Measurements from ENCODE around the gene BIRC2. TPM values are rescaled to one million over a fixed set of nuclear protein-coding genes. Genes with fewer than 3 reads are reported as not detected.

BIRC2 gene
- total and polyA plus RNA-seq, 4 donors = 16.7 to 99.9 (median 28.9) TPM

DNA sequence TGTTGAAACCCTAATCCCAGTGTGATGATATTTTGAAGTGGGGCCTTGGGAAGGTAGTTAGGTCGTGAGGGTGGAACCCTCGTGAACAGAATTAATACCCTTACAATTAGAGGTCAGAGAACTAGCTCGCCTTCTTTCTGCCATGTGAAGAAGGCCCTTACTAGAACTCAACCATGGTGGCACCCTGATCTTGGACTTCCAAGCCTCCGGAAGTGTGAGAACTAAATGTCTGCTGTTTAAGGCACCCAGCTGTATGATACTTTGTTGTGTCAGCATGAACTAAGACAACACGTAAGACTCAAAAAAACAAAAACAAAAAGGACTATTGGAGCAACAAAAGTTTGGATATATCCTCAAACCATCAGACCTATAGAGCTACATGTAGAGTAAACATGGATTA is 53.6 kb downstream of the BIRC2 start:
- no peak for ATAC-seq (ENCODE audit: insufficient read depth, low FRiP score)
- H3K9me3 ChIP-seq (ENCODE audit: control insufficient read depth in 4 of 4, insufficient read depth in 3 of 4, low read length in 3 of 4) = no peaks in the 10 kb centered on the region
- H3K36me3 ChIP-seq (ENCODE audit: control insufficient read depth in 4 of 4, insufficient read depth in 4 of 4, low read length in 4 of 4) = peaks cover 4 to 33% (median 7%) of the 10 kb centered on the region in 4 donors
- no peak overlapping the region for H3K4me3 ChIP-seq
- H3K4me1 ChIP-seq (ENCODE audit: control insufficient read depth in 5 of 5, insufficient read depth in 5 of 5, low read length in 5 of 5) = peaks cover 0 to 2% (median 0%) of the 10 kb centered on the region in 5 donors
- TF ChIP-seq, protein P1, sequence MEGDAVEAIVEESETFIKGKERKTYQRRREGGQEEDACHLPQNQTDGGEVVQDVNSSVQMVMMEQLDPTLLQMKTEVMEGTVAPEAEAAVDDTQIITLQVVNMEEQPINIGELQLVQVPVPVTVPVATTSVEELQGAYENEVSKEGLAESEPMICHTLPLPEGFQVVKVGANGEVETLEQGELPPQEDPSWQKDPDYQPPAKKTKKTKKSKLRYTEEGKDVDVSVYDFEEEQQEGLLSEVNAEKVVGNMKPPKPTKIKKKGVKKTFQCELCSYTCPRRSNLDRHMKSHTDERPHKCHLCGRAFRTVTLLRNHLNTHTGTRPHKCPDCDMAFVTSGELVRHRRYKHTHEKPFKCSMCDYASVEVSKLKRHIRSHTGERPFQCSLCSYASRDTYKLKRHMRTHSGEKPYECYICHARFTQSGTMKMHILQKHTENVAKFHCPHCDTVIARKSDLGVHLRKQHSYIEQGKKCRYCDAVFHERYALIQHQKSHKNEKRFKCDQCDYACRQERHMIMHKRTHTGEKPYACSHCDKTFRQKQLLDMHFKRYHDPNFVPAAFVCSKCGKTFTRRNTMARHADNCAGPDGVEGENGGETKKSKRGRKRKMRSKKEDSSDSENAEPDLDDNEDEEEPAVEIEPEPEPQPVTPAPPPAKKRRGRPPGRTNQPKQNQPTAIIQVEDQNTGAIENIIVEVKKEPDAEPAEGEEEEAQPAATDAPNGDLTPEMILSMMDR (IDR thresholded peaks at IDR 0.05; ENCODE audit: control extremely low read depth, extremely low read depth) = no peak
- H3K27me3 ChIP-seq (ENCODE audit: control insufficient read depth in 3 of 3, insufficient read depth in 3 of 3, low read length in 2 of 3) = no peaks in the 10 kb centered on the region
- no peak for DNase-seq
- no peak overlapping the region for H3K9ac ChIP-seq (ENCODE audit: insufficient read depth in 1 of 2, low read length in 2 of 2)
- 94 to 96% methylated on average over 5 of the region's 5 CpGs for WGBS, 2 donors
- H3K27ac ChIP-seq (ENCODE audit: low read depth in 1 of 2, low read length in 1 of 2) = no peak overlapping the region

DNA sequence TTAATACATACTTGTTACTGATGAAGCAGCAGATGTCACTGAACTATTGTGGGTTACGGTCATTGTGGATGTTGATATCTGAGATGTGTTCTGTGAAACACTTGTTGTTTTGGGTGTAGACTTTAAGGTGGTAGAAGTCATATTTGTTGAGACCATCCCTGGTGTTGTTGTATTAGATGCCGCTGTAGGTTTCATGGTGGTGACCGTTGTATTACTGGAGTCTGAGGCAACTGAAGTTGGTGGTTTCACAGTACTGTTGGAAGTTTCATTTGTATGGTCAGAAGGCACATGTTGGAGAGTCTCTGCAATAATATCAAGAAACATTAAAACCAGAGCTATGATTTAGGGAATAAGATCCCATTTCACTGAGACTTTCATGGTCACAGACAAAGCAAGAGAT is 54.9 kb downstream of the BIRC2 start:
- TF ChIP-seq, protein P1 (IDR thresholded peaks at IDR 0.05; ENCODE audit: control extremely low read depth, extremely low read depth) = no peak
- Histone ChIP-seq H3K4me3 (no peak overlapping the region), H3K36me3 (ENCODE audit: control insufficient read depth in 4 of 4, insufficient read depth in 4 of 4, low read length in 4 of 4) (peaks cover 4 to 34% (median 8%) of the 10 kb centered on the region in 4 donors), H3K9me3 (ENCODE audit: control insufficient read depth in 4 of 4, insufficient read depth in 3 of 4, low read length in 3 of 4) (no peaks in the 10 kb centered on the region), H3K9ac (ENCODE audit: insufficient read depth in 1 of 2, low read length in 2 of 2) (no peak overlapping the region), H3K27me3 (ENCODE audit: control insufficient read depth in 3 of 3, insufficient read depth in 3 of 3, low read length in 2 of 3) (no peaks in the 10 kb centered on the region), H3K27ac (ENCODE audit: low read depth in 1 of 2, low read length in 1 of 2) (no peak overlapping the region), H3K4me1 (ENCODE audit: control insufficient read depth in 5 of 5, insufficient read depth in 5 of 5, low read length in 5 of 5) (peaks cover 0 to 5% (median 0%) of the 10 kb centered on the region in 5 donors)
- DNase-seq = no peak
- ATAC-seq (ENCODE audit: insufficient read depth, low FRiP score) = no peak
- WGBS, 2 donors = 93 to 97% methylated on average over 3 of the region's 3 CpGs

DNA sequence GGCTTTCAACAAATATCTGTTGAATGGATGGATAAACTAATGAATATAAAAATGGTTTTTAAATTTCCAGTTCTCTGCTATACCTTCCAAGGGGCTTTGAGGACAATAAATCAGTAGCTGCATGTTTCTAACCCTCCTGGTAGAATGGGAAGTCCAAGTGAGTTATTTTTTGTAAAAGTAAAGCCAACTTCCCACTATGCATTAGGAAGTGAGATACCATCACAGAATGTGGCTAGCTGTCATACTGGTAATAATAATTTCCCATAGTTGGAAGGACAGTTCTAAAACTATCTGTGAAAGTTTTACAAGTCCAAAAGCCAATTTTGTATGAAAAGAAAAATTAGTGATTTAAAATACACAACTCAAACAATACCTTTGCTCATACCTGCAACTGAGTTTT is 55.5 kb downstream of the BIRC2 start:
- no peak overlapping the region for H3K9ac ChIP-seq (ENCODE audit: insufficient read depth in 1 of 2, low read length in 2 of 2)
- H3K27me3 ChIP-seq (ENCODE audit: control insufficient read depth in 3 of 3, insufficient read depth in 3 of 3, low read length in 2 of 3) = no peaks in the 10 kb centered on the region
- ATAC-seq (ENCODE audit: insufficient read depth, low FRiP score) = no peak
- no peak for DNase-seq
- no peak overlapping the region for H3K4me3 ChIP-seq
- H3K36me3 ChIP-seq (ENCODE audit: control insufficient read depth in 4 of 4, insufficient read depth in 4 of 4, low read length in 4 of 4) = peaks cover 4 to 33% (median 9%) of the 10 kb centered on the region in 4 donors
- H3K4me1 ChIP-seq (ENCODE audit: control insufficient read depth in 5 of 5, insufficient read depth in 5 of 5, low read length in 5 of 5) = peaks cover 0 to 6% (median 0%) of the 10 kb centered on the region in 5 donors
- TF ChIP-seq, protein P1 (IDR thresholded peaks at IDR 0.05; ENCODE audit: control extremely low read depth, extremely low read depth) = no peak
- no peaks in the 10 kb centered on the region for H3K9me3 ChIP-seq (ENCODE audit: control insufficient read depth in 4 of 4, insufficient read depth in 3 of 4, low read length in 3 of 4)
- H3K27ac ChIP-seq (ENCODE audit: low read depth in 1 of 2, low read length in 1 of 2) = no peak overlapping the region

DNA sequence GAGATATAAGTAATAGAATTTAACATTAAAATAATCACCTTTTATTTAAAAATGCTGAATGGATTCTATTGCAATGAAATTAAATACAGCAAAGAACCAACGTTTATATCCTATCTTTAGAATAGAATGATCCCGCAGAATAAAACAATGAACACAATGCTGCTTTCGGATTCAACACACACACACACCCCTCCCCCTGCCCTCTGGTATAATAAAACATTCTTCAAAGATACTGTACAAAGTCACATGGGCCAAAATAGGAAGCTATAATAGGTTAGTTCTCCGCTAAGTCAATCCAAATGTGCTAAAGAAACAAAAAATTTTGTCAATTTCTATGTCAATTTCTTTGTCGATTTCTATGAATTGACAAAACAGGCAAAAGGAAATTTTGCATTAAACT is 58.5 kb downstream of the BIRC2 start:
- Histone ChIP-seq H3K36me3 (ENCODE audit: control insufficient read depth in 4 of 4, insufficient read depth in 4 of 4, low read length in 4 of 4) (peaks cover 5 to 39% (median 9%) of the 10 kb centered on the region in 4 donors), H3K4me3 (no peak overlapping the region), H3K27me3 (ENCODE audit: control insufficient read depth in 3 of 3, insufficient read depth in 3 of 3, low read length in 2 of 3) (no peaks in the 10 kb centered on the region), H3K9me3 (ENCODE audit: control insufficient read depth in 4 of 4, insufficient read depth in 3 of 4, low read length in 3 of 4) (no peaks in the 10 kb centered on the region), H3K27ac (ENCODE audit: low read depth in 1 of 2, low read length in 1 of 2) (no peak overlapping the region), H3K9ac (ENCODE audit: insufficient read depth in 1 of 2, low read length in 2 of 2) (no peak overlapping the region), H3K4me1 (ENCODE audit: control insufficient read depth in 5 of 5, insufficient read depth in 5 of 5, low read length in 5 of 5) (peaks cover 0 to 8% (median 4%) of the 10 kb centered on the region in 5 donors)
- ATAC-seq (ENCODE audit: insufficient read depth, low FRiP score) = no peak
- no peak for DNase-seq
- TF ChIP-seq, protein P1 (IDR thresholded peaks at IDR 0.05; ENCODE audit: control extremely low read depth, extremely low read depth) = no peak
- WGBS, 2 donors = 83 to 85% methylated on average over 5 of the region's 5 CpGs

Data from lung (tissue), 12 donors.